ENCODE data around the gene CHD3. TPM values are rescaled to one million over a fixed set of nuclear protein-coding genes. Genes with fewer than 3 reads are reported as not detected.
"Not testable (repeated sequence)": the region's sequence is repeated elsewhere in the genome, so short reads cannot be mapped to it uniquely, and the experiment has no call there.

The CHD3 gene
- total and polyA plus RNA-seq, 2 donors (not counting 1 experiment from before 2014, with no cell fraction given), result 68.1 to 69.1 TPM

- Mint-ChIP-seq H3K9me3 (ENCODE audit: insufficient read depth) (no peaks in the 10 kb centered on the region), H3K27me3 (no peaks in the 10 kb centered on the region), H3K4me1 (peaks cover 11% of the 10 kb centered on the region), H3K27ac (no peak overlapping the region), H3K4me3 (no peak overlapping the region)
- H3K79me2 ChIP-seq (ENCODE audit: control insufficient read depth, insufficient read depth, low read length), result no peaks in the 10 kb centered on the region
- no peaks in the 10 kb centered on the region for H3K9me3 ChIP-seq (ENCODE audit: control extremely low read depth in 1 of 3, control insufficient read depth in 2 of 3, insufficient read depth in 1 of 3, low read length in 2 of 3)
- H3K9ac ChIP-seq (ENCODE audit: low read length), result no peak overlapping the region
- H4K20me1 ChIP-seq (ENCODE audit: control insufficient read depth, insufficient read depth, low read length, poor library complexity, severe bottlenecking), result no peaks in the 10 kb centered on the region
- ChIA-PET POLR2A (no interaction called here), CTCF (no interaction called here)
- no peak overlapping the region for H3K4me3 ChIP-seq (ENCODE audit: control extremely low read depth in 1 of 5, extremely low read depth in 1 of 5, insufficient read depth in 1 of 5, low read depth in 2 of 5, low read length in 4 of 5)
- peaks cover 9 to 11% of the 10 kb centered on the region in 2 donors for H3K4me1 ChIP-seq (ENCODE audit: control insufficient read depth in 2 of 2, insufficient read depth in 2 of 2, low read length in 2 of 2)
- ATAC-seq (ENCODE audit: low read depth), result no peak
- H2AFZ ChIP-seq (ENCODE audit: insufficient read depth, low read depth, low read length, poor library complexity, severe bottlenecking), result no peak overlapping the region
- intact Hi-C loops (cut with micrococcal nuclease), result no loop called here
- H3K4me2 ChIP-seq (replicated peaks; ENCODE audit: low read depth, low read length, poor library complexity, severe bottlenecking), result no peak overlapping the region
- WGBS (ENCODE audit: insufficient coverage), result no CpG with 5 or more reads among the region's 3 CpGs
- peaks cover 11 to 29% of the 10 kb centered on the region in 2 experiments for H3K36me3 ChIP-seq (replicated peaks in 1 of 2; ENCODE audit: control extremely low read depth in 1 of 2, control insufficient read depth in 1 of 2, extremely low read depth in 1 of 2, insufficient read depth in 2 of 2, low read length in 1 of 2)
- no peak overlapping the region for H3K27ac ChIP-seq (ENCODE audit: low read length in 2 of 2)
- TF ChIP-seq CTCF (IDR thresholded peaks at IDR 0.05) (no peak), EZH2 (IDR thresholded peaks at IDR 0.05; ENCODE audit: borderline replicate concordance, insufficient read depth, low read depth, low read length, poor library complexity, severe bottlenecking) (no peak)
- no peaks in the 10 kb centered on the region for H3K27me3 ChIP-seq (replicated peaks in 1 of 4; ENCODE audit: control extremely low read depth in 1 of 4, control insufficient read depth in 3 of 4, insufficient read depth in 4 of 4, low read length in 3 of 4)
- DNase-seq, result no peak
These were observed 62.0 kb downstream of the CHD3 start for GRCh38 chr17:7950578-7950977.

GRCh38 chr17:7951143-7951792 lies 62.7 kb downstream of the CHD3 start:
- Mint-ChIP-seq H3K9me3 (ENCODE audit: insufficient read depth) (no peaks in the 10 kb centered on the region), H3K27ac (peak overlapping the region; percentile 51), H3K4me3 (no peak overlapping the region), H3K27me3 (no peaks in the 10 kb centered on the region), H3K4me1 (peaks cover 11% of the 10 kb centered on the region)
- peak overlapping the region; percentile 8 for H3K4me2 ChIP-seq (replicated peaks; ENCODE audit: low read depth, low read length, poor library complexity, severe bottlenecking)
- CTCF ChIA-PET, result interaction anchor here (0.6 kb wide), 1 partner anchor 123 kb away, joined by 3 read pairs; no protein-coding TSS in a partner anchor
- no peaks in the 10 kb centered on the region for H3K79me2 ChIP-seq (ENCODE audit: control insufficient read depth, insufficient read depth, low read length)
- no peaks in the 10 kb centered on the region for H3K9me3 ChIP-seq (ENCODE audit: control extremely low read depth in 1 of 3, control insufficient read depth in 2 of 3, insufficient read depth in 1 of 3, low read length in 2 of 3)
- 40% methylated on average over 1 of the region's 5 CpGs for WGBS (ENCODE audit: insufficient coverage)
- H3K27me3 ChIP-seq (replicated peaks in 1 of 4; ENCODE audit: control extremely low read depth in 1 of 4, control insufficient read depth in 3 of 4, insufficient read depth in 4 of 4, low read length in 3 of 4), result no peaks in the 10 kb centered on the region
- no peak overlapping the region for H3K4me3 ChIP-seq (ENCODE audit: control extremely low read depth in 1 of 5, extremely low read depth in 1 of 5, insufficient read depth in 1 of 5, low read depth in 2 of 5, low read length in 4 of 5)
- ATAC-seq (ENCODE audit: low read depth), result peak; percentile 56
- H3K36me3 ChIP-seq (replicated peaks in 1 of 2; ENCODE audit: control extremely low read depth in 1 of 2, control insufficient read depth in 1 of 2, extremely low read depth in 1 of 2, insufficient read depth in 2 of 2, low read length in 1 of 2), result peaks cover 9 to 22% of the 10 kb centered on the region in 2 experiments
- DNase-seq, result peak; percentile 47
- H2AFZ ChIP-seq (ENCODE audit: insufficient read depth, low read depth, low read length, poor library complexity, severe bottlenecking), result peak overlapping the region; percentile 47
- POLR2A ChIA-PET, result no interaction called here
- peak overlapping the region in 1 of 2 donors; percentile 60 for H3K27ac ChIP-seq (ENCODE audit: low read length in 2 of 2)
- intact Hi-C loops (cut with micrococcal nuclease), result no loop called here
- peaks cover 8 to 9% of the 10 kb centered on the region in 2 donors for H3K4me1 ChIP-seq (ENCODE audit: control insufficient read depth in 2 of 2, insufficient read depth in 2 of 2, low read length in 2 of 2)
- H3K9ac ChIP-seq (ENCODE audit: low read length), result no peak overlapping the region
- H4K20me1 ChIP-seq (ENCODE audit: control insufficient read depth, insufficient read depth, low read length, poor library complexity, severe bottlenecking), result no peaks in the 10 kb centered on the region
- TF ChIP-seq CTCF (IDR thresholded peaks at IDR 0.05) (no peak), EZH2 (IDR thresholded peaks at IDR 0.05; ENCODE audit: borderline replicate concordance, insufficient read depth, low read depth, low read length, poor library complexity, severe bottlenecking) (no peak)

GRCh38 chr17:7953266-7953665 lies 64.7 kb downstream of the CHD3 start:
- ChIA-PET POLR2A (interaction anchor here (0.6 kb wide), 1 partner anchor 1122 kb away, joined by 3 read pairs; no protein-coding TSS in a partner anchor), CTCF (interaction anchor here (2.2 kb wide), 1 partner anchor 37 kb away, joined by 12 read pairs; no protein-coding TSS in a partner anchor)
- ATAC-seq (ENCODE audit: low read depth); H3K4me3 ChIP-seq (ENCODE audit: control extremely low read depth in 1 of 5, extremely low read depth in 1 of 5, insufficient read depth in 1 of 5, low read depth in 2 of 5, low read length in 4 of 5); H3K79me2 ChIP-seq (ENCODE audit: control insufficient read depth, insufficient read depth, low read length); H2AFZ ChIP-seq (ENCODE audit: insufficient read depth, low read depth, low read length, poor library complexity, severe bottlenecking); H3K4me1 ChIP-seq (ENCODE audit: control insufficient read depth in 2 of 2, insufficient read depth in 2 of 2, low read length in 2 of 2); H3K27me3 ChIP-seq (replicated peaks in 1 of 4; ENCODE audit: control extremely low read depth in 1 of 4, control insufficient read depth in 3 of 4, insufficient read depth in 4 of 4, low read length in 3 of 4); intact Hi-C loops (cut with micrococcal nuclease); H4K20me1 ChIP-seq (ENCODE audit: control insufficient read depth, insufficient read depth, low read length, poor library complexity, severe bottlenecking); H3K4me3 Mint-ChIP-seq; H3K9me3 ChIP-seq (ENCODE audit: control extremely low read depth in 1 of 3, control insufficient read depth in 2 of 3, insufficient read depth in 1 of 3, low read length in 2 of 3); H3K27me3 Mint-ChIP-seq; H3K27ac ChIP-seq (ENCODE audit: low read length in 2 of 2); H3K9ac ChIP-seq (ENCODE audit: low read length); DNase-seq; H3K4me2 ChIP-seq (replicated peaks; ENCODE audit: low read depth, low read length, poor library complexity, severe bottlenecking); H3K9me3 Mint-ChIP-seq (ENCODE audit: insufficient read depth); H3K27ac Mint-ChIP-seq; H3K36me3 ChIP-seq (replicated peaks in 1 of 2; ENCODE audit: control extremely low read depth in 1 of 2, control insufficient read depth in 1 of 2, extremely low read depth in 1 of 2, insufficient read depth in 2 of 2, low read length in 1 of 2): not testable (repeated sequence)
- over 99% methylated on average over 13 of the region's 13 CpGs for WGBS (ENCODE audit: insufficient coverage)
- peaks cover 11% of the 10 kb centered on the region for H3K4me1 Mint-ChIP-seq

Measured in B cell (primary cell).